ENCODE data around the gene DHDDS.
A peak's percentile ranks its signal among the peaks of the same experiment; 100 is the strongest.
"Not testable (repeated sequence)": the region's sequence is repeated elsewhere in the genome, so short reads cannot be mapped to it uniquely, and the experiment has no call there.

Gene DHDDS

GRCh38 chr1:26496861-26497260, 64.7 kb downstream of the DHDDS start:
- no peak overlapping the region for H3K9ac ChIP-seq

GRCh38 chr1:26498894-26499293, 66.8 kb downstream of the DHDDS start:
- no peak overlapping the region for H3K27ac ChIP-seq
- no peaks in the 10 kb centered on the region for H4K20me1 ChIP-seq (ENCODE audit: insufficient read depth)
- no peak overlapping the region for H3K4me2 ChIP-seq
- H3K36me3 ChIP-seq (ENCODE audit: insufficient read depth) = no peaks in the 10 kb centered on the region
- no peak for TF ChIP-seq CTCF (conservative IDR thresholded peaks at IDR 0.05; ENCODE audit: low read depth, low read length)
- no peak overlapping the region for H2AFZ ChIP-seq (ENCODE audit: low read depth)
- H3K79me2 ChIP-seq (ENCODE audit: insufficient read depth, low read depth) = no peaks in the 10 kb centered on the region
- peaks cover 12% of the 10 kb centered on the region for H3K4me1 ChIP-seq (ENCODE audit: low read depth, poor library complexity, severe bottlenecking)
- no peak overlapping the region for H3K4me3 ChIP-seq (IDR thresholded peaks at IDR 0.05; ENCODE audit: insufficient read depth, low read depth, low read length)
- H3K9ac ChIP-seq = no peak overlapping the region
- no peaks in the 10 kb centered on the region for H3K27me3 ChIP-seq (ENCODE audit: insufficient read depth, low read depth)

More at GRCh38 chr1:26496861-26497260, 64.7 kb downstream of the DHDDS start:
- H4K20me1 ChIP-seq (ENCODE audit: insufficient read depth) = no peaks in the 10 kb centered on the region
- H3K79me2 ChIP-seq (ENCODE audit: insufficient read depth, low read depth) = no peaks in the 10 kb centered on the region
- no peak overlapping the region for H3K27ac ChIP-seq
- peaks cover 8% of the 10 kb centered on the region for H3K4me1 ChIP-seq (ENCODE audit: low read depth, poor library complexity, severe bottlenecking)
- TF ChIP-seq CTCF (conservative IDR thresholded peaks at IDR 0.05; ENCODE audit: low read depth, low read length) = no peak
- H3K4me2 ChIP-seq = no peak overlapping the region
- H3K4me3 ChIP-seq (IDR thresholded peaks at IDR 0.05; ENCODE audit: insufficient read depth, low read depth, low read length) = no peak overlapping the region
- H3K36me3 ChIP-seq (ENCODE audit: insufficient read depth) = no peaks in the 10 kb centered on the region
- H3K27me3 ChIP-seq (ENCODE audit: insufficient read depth, low read depth) = no peaks in the 10 kb centered on the region
- H2AFZ ChIP-seq (ENCODE audit: low read depth) = no peak overlapping the region

GRCh38 chr1:26500488-26501175, 68.5 kb downstream of the DHDDS start:
- H3K9ac ChIP-seq = peak overlapping the region; percentile 98
- peak overlapping the region; percentile 20 for H3K4me3 ChIP-seq (IDR thresholded peaks at IDR 0.05; ENCODE audit: insufficient read depth, low read depth, low read length)
- TF ChIP-seq CTCF (conservative IDR thresholded peaks at IDR 0.05; ENCODE audit: low read depth, low read length) = no peak; the same call in 1 of the 2 replicates
- H3K4me1 ChIP-seq (ENCODE audit: low read depth, poor library complexity, severe bottlenecking) = peaks cover 12% of the 10 kb centered on the region
- peak overlapping the region; percentile 99 for H3K27ac ChIP-seq
- H4K20me1 ChIP-seq (ENCODE audit: insufficient read depth) = no peaks in the 10 kb centered on the region
- H3K79me2 ChIP-seq (ENCODE audit: insufficient read depth, low read depth) = no peaks in the 10 kb centered on the region
- peak overlapping the region; percentile 53 for H3K4me2 ChIP-seq
- H3K36me3 ChIP-seq (ENCODE audit: insufficient read depth) = no peaks in the 10 kb centered on the region
- H3K27me3 ChIP-seq (ENCODE audit: insufficient read depth, low read depth) = no peaks in the 10 kb centered on the region
- peak overlapping the region; percentile 73 for H2AFZ ChIP-seq (ENCODE audit: low read depth)

- H3K27ac ChIP-seq; H3K4me1 ChIP-seq (ENCODE audit: low read depth, poor library complexity, severe bottlenecking); H3K4me3 ChIP-seq (IDR thresholded peaks at IDR 0.05; ENCODE audit: insufficient read depth, low read depth, low read length); H3K4me2 ChIP-seq; H3K36me3 ChIP-seq (ENCODE audit: insufficient read depth); H4K20me1 ChIP-seq (ENCODE audit: insufficient read depth); H2AFZ ChIP-seq (ENCODE audit: low read depth); H3K9ac ChIP-seq; H3K27me3 ChIP-seq (ENCODE audit: insufficient read depth, low read depth); H3K79me2 ChIP-seq (ENCODE audit: insufficient read depth, low read depth): not testable (repeated sequence)
These were observed 78.6 kb downstream of the DHDDS start for GRCh38 chr1:26510711-26511110.

- not testable (repeated sequence) for H3K4me2 ChIP-seq; H3K27me3 ChIP-seq (ENCODE audit: insufficient read depth, low read depth); H3K4me3 ChIP-seq (IDR thresholded peaks at IDR 0.05; ENCODE audit: insufficient read depth, low read depth, low read length); H3K79me2 ChIP-seq (ENCODE audit: insufficient read depth, low read depth); H2AFZ ChIP-seq (ENCODE audit: low read depth); H3K36me3 ChIP-seq (ENCODE audit: insufficient read depth); H4K20me1 ChIP-seq (ENCODE audit: insufficient read depth); H3K9ac ChIP-seq; H3K27ac ChIP-seq; H3K4me1 ChIP-seq (ENCODE audit: low read depth, poor library complexity, severe bottlenecking)
These were observed 83.7 kb downstream of the DHDDS start for GRCh38 chr1:26515836-26516235.

All from KMS-11 (cell line).